8988T (cell line): ENCODE data around the gene SLC47A1.
"Not testable (repeated sequence)": the region's sequence is repeated elsewhere in the genome, so short reads cannot be mapped to it uniquely, and the experiment has no call there.

Experiments
- DNase-seq: peaks from one replicate; pipeline ENCODE4 v3.0.0; 2011

The SLC47A1 gene

GRCh38 chr17:19533718-19534561 lies at the start of gene SLC47A1:
TSS of gene SLC47A1 (plus strand) at chr17:19533854. CDS start at chr17:19533940, 86 bp downstream.
- peak; percentile 78 for DNase-seq

- no peak for DNase-seq
Observed at GRCh38 chr17:19485800-19486340, 47.8 kb upstream of the SLC47A1 start.

GRCh38 chr17:19486351-19487023 lies 47.2 kb upstream of the SLC47A1 start:
- DNase-seq = no peak

GRCh38 chr17:19487024-19487600 lies 46.5 kb upstream of the SLC47A1 start:
- DNase-seq = no peak

GRCh38 chr17:19492141-19492540 lies 41.5 kb upstream of the SLC47A1 start:
- no peak for DNase-seq

GRCh38 chr17:19494961-19495806 lies 38.5 kb upstream of the SLC47A1 start:
- no peak for DNase-seq

GRCh38 chr17:19495828-19496528 lies 37.7 kb upstream of the SLC47A1 start:
- DNase-seq = no peak

- no peak for DNase-seq
Observed at GRCh38 chr17:19497624-19498023, 36.0 kb upstream of the SLC47A1 start.

- no peak for DNase-seq
Observed at GRCh38 chr17:19501219-19501618, 32.4 kb upstream of the SLC47A1 start.

- no peak for DNase-seq
Observed at GRCh38 chr17:19502517-19502916, 31.1 kb upstream of the SLC47A1 start.

- DNase-seq = not testable (repeated sequence)
Observed at GRCh38 chr17:19505561-19505960, 28.1 kb upstream of the SLC47A1 start.

- peak; percentile 74 for DNase-seq
Observed at GRCh38 chr17:19507775-19508576, 25.7 kb upstream of the SLC47A1 start.

GRCh38 chr17:19508577-19508867 lies 25.1 kb upstream of the SLC47A1 start:
- no peak for DNase-seq

- not testable (repeated sequence) for DNase-seq
Observed at GRCh38 chr17:19509281-19509852, 24.3 kb upstream of the SLC47A1 start.

GRCh38 chr17:19510903-19511302 lies 22.8 kb upstream of the SLC47A1 start:
- no peak for DNase-seq

- no peak for DNase-seq
Observed at GRCh38 chr17:19513897-19514488, 19.7 kb upstream of the SLC47A1 start.

- DNase-seq = no peak
Observed at GRCh38 chr17:19517699-19518098, 16.0 kb upstream of the SLC47A1 start.

GRCh38 chr17:19519388-19520291 lies 14.0 kb upstream of the SLC47A1 start:
- DNase-seq = not testable (repeated sequence)

GRCh38 chr17:19520641-19521040 lies 13.0 kb upstream of the SLC47A1 start:
- no peak for DNase-seq
